DMS153 (cell line): ENCODE measurements around the gene CCNG2.

Source experiments
- DNase-seq: peaks from one replicate; lab custom pipeline; 2025; lab: John Stamatoyannopoulos, UW

Gene CCNG2

DNA sequence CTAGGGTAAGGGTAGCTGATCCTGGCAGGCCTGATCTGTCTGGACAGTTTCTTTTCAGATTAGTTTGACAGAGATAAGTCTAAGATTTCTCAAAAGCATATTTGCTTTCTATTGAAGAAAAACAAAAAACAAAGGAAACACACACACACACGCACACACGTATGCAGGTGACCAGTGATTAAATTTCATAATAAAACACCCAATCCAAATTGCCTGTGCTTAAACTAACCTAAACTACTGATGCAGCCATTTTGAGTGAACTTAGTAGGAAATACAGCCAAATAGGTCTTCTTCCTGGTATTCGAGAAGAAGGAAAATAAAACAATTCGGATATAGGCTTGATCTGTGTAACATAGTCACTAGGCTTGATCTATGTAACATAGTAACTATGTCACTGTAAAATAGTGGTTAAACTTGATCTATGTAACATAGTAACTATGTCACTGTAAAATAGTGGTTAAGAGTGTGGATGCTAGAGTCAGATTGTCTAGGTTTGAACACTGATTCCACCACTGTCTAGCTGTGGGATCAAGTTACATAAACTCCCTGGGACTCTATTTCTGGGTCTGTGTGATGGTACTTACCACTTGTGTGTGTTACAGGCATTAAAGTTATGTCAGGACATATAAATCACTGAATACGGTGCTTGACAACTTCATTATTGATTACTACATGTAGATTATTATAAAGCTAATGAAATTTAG lies 9.8 kb upstream of the CCNG2 start:
- no peak for DNase-seq

- no peak for DNase-seq
Measured at GRCh38 chr4:77148078-77148477, 8.9 kb upstream of the CCNG2 start.

DNA sequence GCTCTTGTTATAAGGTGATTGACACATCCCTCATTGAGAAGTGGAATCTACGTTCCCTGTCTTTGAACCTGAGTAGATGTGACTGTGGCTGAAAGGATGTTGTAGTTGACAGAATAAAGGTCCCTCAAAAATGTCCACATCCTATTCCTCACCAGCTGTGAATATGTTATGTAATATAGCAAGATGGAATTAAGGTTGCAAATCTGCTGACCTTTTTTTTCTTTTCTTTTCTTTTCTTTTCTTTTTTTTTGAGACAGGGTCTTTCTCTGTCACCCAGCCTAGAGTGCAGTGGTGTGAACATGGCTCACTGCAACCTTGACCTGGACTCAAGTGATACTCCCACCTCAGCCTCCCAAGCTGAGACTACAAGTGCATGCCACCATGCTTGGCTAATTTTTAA lies 7.2 kb upstream of the CCNG2 start:
- no peak for DNase-seq

DNA sequence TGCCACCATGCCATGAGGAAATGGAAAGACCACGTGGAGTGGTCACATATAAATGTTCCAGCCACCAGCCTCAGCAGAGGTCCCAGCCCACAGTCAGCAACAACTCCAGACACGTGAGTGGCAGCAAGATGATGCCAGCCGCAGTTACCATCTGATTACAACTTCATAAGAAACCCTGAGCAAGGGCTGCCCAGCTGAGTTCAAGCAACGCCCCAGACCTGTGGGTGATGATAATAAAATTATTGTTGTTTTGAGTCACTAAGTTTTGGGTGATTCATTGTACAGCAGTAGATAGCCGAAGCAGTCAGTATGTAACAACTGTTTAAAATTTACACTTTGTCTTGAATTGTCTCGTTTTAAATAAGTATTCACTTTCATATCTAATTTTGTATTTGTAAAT lies 5.8 kb upstream of the CCNG2 start:
- DNase-seq: no peak

DNA sequence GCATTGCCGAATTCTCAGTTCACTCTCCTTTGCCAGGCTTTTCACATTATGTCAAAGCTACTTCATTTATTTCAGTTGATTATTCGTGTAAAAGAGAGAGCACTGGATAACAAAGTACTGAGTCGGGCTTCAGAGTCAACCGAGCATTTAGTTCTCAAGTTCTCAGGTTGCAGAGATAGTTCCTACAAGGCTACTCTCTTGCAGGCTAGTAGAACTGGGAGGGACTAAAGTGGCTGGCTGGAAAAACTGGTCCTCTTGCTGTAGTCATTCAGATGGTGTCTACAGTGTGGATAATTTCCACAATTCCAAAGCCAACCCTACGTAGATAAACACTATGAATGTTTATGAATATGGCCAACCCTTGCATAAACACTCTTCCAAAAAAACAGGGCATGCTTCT lies 4.6 kb upstream of the CCNG2 start:
- no peak for DNase-seq

- DNase-seq: no peak
Measured at GRCh38 chr4:77153006-77153405, 4.0 kb upstream of the CCNG2 start.

DNA sequence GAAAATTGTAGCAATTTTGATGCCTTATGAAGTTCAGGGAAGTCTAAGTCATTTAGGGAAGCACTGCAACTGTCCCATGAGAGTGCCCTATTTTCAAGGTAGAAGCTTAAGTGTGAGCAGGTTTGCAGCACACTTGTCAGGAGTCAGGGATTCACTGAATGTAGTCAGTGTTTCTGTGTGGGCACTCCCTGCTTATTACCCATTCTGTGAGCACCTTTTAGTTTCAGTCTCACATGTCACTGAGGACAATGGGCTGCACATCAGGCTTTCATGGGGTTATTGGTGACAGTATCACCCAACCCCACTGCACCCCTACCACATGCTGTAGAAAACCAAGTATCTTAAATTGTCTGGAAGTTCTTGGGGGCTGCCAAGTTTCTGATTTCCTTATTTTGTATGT lies 2.9 kb upstream of the CCNG2 start:
- DNase-seq: no peak

DNA sequence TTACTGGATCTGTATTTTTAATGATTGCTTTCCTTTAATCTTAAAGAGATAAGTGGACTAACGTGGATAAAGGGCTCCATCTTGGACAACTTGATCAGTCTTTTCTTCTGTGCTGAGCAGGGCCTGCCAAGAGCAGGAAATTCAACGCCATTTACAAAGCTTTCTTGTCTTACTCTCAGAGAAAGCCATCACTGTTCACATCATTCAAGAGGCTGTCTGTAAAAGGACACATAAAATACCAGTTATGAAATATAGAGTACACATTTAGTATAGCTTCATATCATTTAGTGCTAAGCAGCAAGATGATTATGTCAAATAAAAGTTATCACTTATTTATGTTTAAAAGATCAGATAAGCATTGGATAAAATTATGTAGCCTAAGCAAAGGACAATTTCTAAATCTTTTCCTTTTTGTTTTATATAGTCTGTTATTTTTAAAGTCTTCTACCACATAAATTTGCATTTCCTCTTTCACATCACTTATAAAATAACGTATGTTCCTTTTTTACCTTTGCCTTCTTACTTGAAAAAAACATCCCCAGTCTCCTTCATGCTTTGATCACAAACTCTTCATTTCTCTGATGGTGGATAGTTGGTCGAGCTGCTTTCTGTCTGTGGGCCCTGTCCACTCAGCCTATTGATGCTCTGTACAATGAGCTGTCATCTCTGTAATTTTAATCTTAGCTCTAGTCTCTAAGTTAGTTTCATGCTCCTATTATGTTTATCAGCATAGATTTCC lies 2.1 kb upstream of the CCNG2 start:
- no peak for DNase-seq

- no peak for DNase-seq
Measured at GRCh38 chr4:77155631-77156452, 1.2 kb upstream of the CCNG2 start.

DNA sequence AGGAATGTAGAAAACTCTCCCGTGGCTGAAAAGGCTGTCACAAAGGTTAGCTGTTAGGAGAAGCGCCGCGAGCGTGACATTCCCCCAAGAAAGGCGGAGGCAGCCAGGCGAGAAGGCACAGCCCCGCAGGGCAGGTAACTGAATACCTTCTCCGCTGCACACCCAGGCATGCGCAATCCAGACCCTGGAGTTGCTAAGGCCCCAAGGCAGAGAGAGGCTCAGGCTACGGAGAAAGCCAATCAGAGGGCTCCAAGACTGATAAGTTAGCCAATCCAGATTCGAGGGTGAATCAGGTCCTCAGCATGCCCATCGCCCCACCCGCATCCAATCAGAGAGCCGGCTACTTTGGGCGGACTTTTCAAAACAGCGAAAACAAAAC lies 485 bp upstream of the CCNG2 start:
- DNase-seq: peak; percentile 99

DNA sequence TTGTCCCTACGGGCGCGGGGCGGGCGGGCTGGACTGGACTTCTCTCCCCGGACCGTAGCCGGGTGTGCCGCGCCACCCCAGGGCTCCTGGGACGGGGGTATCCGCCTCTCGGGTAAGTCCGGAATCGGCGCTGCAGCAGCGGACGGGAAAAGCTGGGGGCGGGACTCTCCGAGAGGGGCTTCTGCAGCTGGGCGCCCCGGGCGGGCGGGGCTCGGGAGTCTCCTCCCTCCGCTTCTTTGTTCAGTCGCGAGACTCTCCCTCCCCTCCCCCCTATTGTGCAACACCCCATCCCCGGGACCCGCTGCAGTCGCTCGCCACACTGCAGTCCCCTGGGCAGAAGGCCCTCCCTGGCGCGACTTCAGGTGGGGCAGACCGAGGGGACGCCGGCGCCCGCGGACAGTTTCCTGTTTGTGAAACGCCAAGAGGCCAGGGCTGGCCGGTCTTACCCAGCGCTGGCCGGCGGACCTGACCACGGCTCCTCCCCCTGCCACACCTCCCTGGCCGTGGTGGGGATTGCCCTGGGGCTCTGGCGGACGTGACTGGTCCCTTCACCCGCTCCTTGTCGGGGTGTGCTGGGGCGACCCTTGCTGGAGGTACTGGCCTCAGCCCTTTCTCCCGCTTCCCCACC lies 966 bp downstream of the CCNG2 start:
- DNase-seq: peak; percentile 47

DNA sequence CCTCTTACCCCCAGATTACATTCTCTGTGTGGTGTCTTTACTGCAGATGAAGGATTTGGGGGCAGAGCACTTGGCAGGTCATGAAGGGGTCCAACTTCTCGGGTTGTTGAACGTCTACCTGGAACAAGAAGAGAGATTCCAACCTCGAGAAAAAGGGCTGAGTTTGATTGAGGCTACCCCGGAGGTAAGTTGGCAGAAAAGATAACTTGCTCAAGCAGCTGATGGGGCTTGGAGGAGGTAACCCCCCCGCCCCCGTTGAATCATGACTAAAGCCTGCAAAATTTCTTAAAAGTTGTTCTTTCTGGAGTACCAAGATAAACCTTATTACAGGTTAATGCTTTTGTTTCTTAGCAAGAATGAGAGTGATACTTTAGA lies 1.5 kb downstream of the CCNG2 start:
- DNase-seq: no peak

GRCh38 chr4:77159806-77160205 lies 2.8 kb downstream of the CCNG2 start:
- DNase-seq: no peak

GRCh38 chr4:77163641-77164040 lies 6.6 kb downstream of the CCNG2 start:
- no peak for DNase-seq

DNA sequence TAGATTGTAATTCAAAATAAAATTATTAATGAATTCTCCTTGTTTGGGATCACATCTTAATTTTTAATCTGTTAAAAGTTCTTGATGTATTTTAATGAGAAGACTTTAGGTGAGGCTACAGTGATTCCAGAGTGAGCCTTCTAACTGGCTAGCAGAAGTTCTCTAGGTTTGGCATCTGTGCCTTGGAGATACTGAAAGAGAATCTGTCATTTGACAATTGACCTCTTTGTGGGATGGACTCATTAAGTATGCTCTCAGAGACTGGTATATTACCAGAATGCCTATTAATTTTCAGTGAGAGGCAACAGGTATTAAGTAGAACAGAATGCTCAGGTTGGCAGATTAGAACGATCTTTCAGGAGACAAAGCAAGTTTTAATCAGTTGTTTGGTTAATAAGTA lies 10.2 kb downstream of the CCNG2 start:
- no peak for DNase-seq

GRCh38 chr4:77167866-77168265 lies 10.9 kb downstream of the CCNG2 start:
- no peak for DNase-seq

GRCh38 chr4:77169481-77169880 lies 12.5 kb downstream of the CCNG2 start:
- DNase-seq: no peak

- no peak for DNase-seq
Measured at GRCh38 chr4:77170926-77171325, 13.9 kb downstream of the CCNG2 start.

DNA sequence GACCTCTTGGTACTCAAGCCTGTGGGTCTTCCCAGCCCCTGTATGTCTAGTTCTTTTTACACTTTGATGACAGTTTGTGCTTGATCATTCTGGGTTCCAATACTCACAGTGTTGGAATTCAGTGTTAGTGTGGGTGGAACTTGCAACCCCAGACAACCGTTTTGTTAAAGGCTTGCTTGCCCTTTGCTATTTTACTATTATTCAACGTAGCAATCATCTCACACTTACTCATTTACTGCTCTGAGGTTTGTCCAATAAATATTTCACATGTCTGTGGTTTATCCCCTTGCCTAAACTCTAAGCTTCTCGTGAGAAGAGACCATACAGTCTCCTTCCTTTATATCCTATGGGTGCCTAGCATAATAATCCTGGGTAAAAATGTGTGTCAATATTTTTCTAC lies 15.3 kb downstream of the CCNG2 start:
- no peak for DNase-seq

- no peak for DNase-seq
Measured at GRCh38 chr4:77174426-77174825, 17.4 kb downstream of the CCNG2 start.

- DNase-seq: no peak
Measured at GRCh38 chr4:77175201-77175611, 18.2 kb downstream of the CCNG2 start.

- no peak for DNase-seq
Measured at GRCh38 chr4:77176640-77177039, 19.6 kb downstream of the CCNG2 start.

- DNase-seq: no peak
Measured at GRCh38 chr4:77177199-77177598, 20.2 kb downstream of the CCNG2 start.
